Calu3 (cell line): Measurements from ENCODE around the gene PRKCG. TPM values are rescaled to one million over a fixed set of nuclear protein-coding genes. Genes with fewer than 3 reads are reported as not detected.
A peak's percentile ranks its signal among the peaks of the same experiment; 100 is the strongest.

Source experiments
- BruUV-seq: library from RNA; stranded (reverse); fragments of 400-500 nt; replicated peaks from 2 replicates; lab custom pipeline; 2021; lab: Mats Ljungman, UMichigan
- CTCF ChIA-PET: fragments of 300-600 bp; sonication (Branson Sonifier 250); formaldehyde crosslinking; loops from one replicate; lab custom pipeline; 2022; ENCODE audit warnings: antibody characterized with exemption; lab: Charles Lee
- DNase-seq: peaks from one replicate; pipeline ENCODE4 v3.0.0; 2022
- H3K27ac Mint-ChIP-seq: one replicate; pipeline ENCODE4 v1.8.0; 2022; ENCODE audit warnings: mixed read lengths; ENCODE audit not compliant: unreplicated experiment
- H3K27me3 Mint-ChIP-seq: one replicate; pipeline ENCODE4 v1.8.0; 2022; ENCODE audit warnings: mixed read lengths; ENCODE audit not compliant: unreplicated experiment
- H3K36me3 Mint-ChIP-seq: one replicate; pipeline ENCODE4 v1.8.0; 2022; ENCODE audit warnings: mild to moderate bottlenecking, moderate library complexity, mixed read lengths; ENCODE audit not compliant: insufficient read depth, unreplicated experiment
- H3K4me1 Mint-ChIP-seq: one replicate; pipeline ENCODE4 v1.8.0; 2022; ENCODE audit warnings: mild to moderate bottlenecking, low read depth, mixed read lengths; ENCODE audit not compliant: unreplicated experiment
- H3K4me3 Mint-ChIP-seq: one replicate; pipeline ENCODE4 v1.8.0; 2022; ENCODE audit warnings: mild to moderate bottlenecking, low read depth, moderate library complexity, mixed read lengths; ENCODE audit not compliant: unreplicated experiment
- H3K9me3 Mint-ChIP-seq: one replicate; pipeline ENCODE4 v1.8.0; 2022; ENCODE audit warnings: low read depth, mixed read lengths; ENCODE audit not compliant: unreplicated experiment
- CTCF ChIP-seq: fragments of 200-600 bp; IDR thresholded peaks from one replicate; pipeline ENCODE4 v1.8.0; 2022; ENCODE audit warnings: antibody characterized with exemption; ENCODE audit not compliant: unreplicated experiment
- intact Hi-C: fragments of 100-400 bp; cut with micrococcal nuclease; formaldehyde crosslinking; loops from one replicate; pipeline ENCODE4 v1.10.0; 2022; ENCODE audit not compliant: unreplicated experiment
- total RNA-seq: library from RNA; stranded (reverse); gene quantifications from 2 replicates; pipeline ENCODE4 v1.2.3, GENCODE V29; 2022

Gene PRKCG
- total RNA-seq, 1 experiment from 2014 or later: 59.6 TPM

DNA sequence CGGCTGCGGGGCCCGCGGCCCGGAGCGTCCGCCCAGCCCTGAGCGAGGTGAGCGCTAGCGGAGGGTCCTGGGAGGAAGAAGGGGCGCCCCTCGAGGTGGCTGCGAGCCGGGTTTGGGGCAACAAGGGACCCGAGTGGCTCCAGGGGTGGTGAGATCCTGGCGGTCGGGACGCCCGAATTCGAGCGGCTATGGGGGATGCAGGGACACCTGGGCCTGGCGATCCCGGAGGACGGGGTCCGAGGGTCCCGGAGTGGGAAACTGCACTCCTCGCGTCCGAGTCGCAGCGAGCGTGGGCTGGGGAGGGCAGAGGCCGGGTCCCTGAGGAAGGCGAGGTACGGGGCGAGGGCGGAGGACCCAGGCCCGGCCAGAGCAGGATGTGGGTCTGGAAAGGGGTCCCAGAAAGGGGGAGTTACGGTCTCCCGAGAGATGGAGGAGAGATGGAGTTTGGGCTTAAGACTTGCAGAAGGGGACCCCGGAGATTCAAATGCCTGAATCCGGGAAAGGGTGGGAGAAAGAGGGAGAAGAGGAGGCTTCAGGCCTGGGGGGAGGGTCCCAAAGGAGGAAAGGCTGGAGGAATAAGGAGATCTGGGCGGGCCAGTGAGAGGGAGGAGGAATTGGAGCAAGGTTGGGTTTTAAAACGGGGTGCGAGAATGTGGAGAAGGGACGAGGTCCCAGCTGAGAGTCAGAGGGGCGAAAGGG, 27.6 kb downstream of the PRKCG start:
- H3K4me3 Mint-ChIP-seq: no peak overlapping the region
- no peaks in the 10 kb centered on the region for H3K9me3 Mint-ChIP-seq
- peaks cover 51% of the 10 kb centered on the region for H3K27me3 Mint-ChIP-seq
- no TSS peak for BruUV-seq
- peaks cover 51% of the 10 kb centered on the region for H3K4me1 Mint-ChIP-seq
- TF ChIP-seq CTCF: no peak
- intact Hi-C loops: loop anchor here (5.0 kb wide), 2 partner anchors 73 to 113 kb away; no protein-coding TSS in a partner anchor
- no peak overlapping the region for H3K27ac Mint-ChIP-seq
- CTCF ChIA-PET: interaction anchor here (0.6 kb wide), 1 partner anchor 868 kb away, joined by 4 read pairs; no protein-coding TSS in a partner anchor
- peaks cover 15% of the 10 kb centered on the region for H3K36me3 Mint-ChIP-seq
- no peak for DNase-seq

GRCh38 chr19:53910170-53910518, 28.1 kb downstream of the PRKCG start:
- no TSS peak for BruUV-seq
- no peak overlapping the region for H3K4me3 Mint-ChIP-seq
- H3K27ac Mint-ChIP-seq: no peak overlapping the region
- H3K4me1 Mint-ChIP-seq: peaks cover 46% of the 10 kb centered on the region
- intact Hi-C loops: no loop called here
- CTCF ChIA-PET: interaction anchor here (0.6 kb wide), 1 partner anchor 868 kb away, joined by 4 read pairs; no protein-coding TSS in a partner anchor
- DNase-seq: no peak
- H3K9me3 Mint-ChIP-seq: peaks cover 3% of the 10 kb centered on the region
- no peak for TF ChIP-seq CTCF
- peaks cover 15% of the 10 kb centered on the region for H3K36me3 Mint-ChIP-seq
- peaks cover 51% of the 10 kb centered on the region for H3K27me3 Mint-ChIP-seq

GRCh38 chr19:53912653-53913052, 30.7 kb downstream of the PRKCG start:
- DNase-seq: no peak
- peaks cover 3% of the 10 kb centered on the region for H3K36me3 Mint-ChIP-seq
- CTCF ChIA-PET: no interaction called here
- H3K27ac Mint-ChIP-seq: no peak overlapping the region
- H3K4me3 Mint-ChIP-seq: no peak overlapping the region
- TF ChIP-seq CTCF: peak; percentile 37
- peaks cover 23% of the 10 kb centered on the region for H3K4me1 Mint-ChIP-seq
- peaks cover 57% of the 10 kb centered on the region for H3K27me3 Mint-ChIP-seq
- no TSS peak for BruUV-seq
- intact Hi-C loops: no loop called here
- peaks cover 3% of the 10 kb centered on the region for H3K9me3 Mint-ChIP-seq

DNA sequence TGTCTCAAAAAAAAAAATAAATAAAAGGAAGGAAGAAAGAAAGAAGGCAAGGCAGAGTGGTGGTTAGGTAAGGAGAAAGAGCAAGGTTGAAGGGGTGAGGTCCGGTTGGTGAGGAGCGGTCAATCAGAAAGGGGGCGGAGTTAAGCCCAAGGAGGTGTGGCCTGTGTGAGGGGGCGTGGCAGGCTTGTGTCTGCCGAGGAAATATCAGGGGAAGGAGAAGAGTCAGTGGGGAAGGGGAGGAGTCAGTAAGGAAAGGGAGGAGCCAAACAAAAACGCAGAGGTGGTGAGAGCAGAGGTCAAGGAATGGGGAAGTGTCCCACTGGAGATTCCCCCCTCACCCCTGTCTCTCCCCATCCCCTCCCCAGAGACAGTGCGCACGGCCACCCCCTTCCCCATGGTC, 33.0 kb downstream of the PRKCG start:
- H3K27me3 Mint-ChIP-seq: peaks cover 39% of the 10 kb centered on the region

More for the DNA sequence above, 33.0 kb downstream of the PRKCG start:
- H3K4me3 Mint-ChIP-seq: no peak overlapping the region
- peaks cover 6% of the 10 kb centered on the region for H3K36me3 Mint-ChIP-seq
- H3K9me3 Mint-ChIP-seq: peaks cover 3% of the 10 kb centered on the region
- TF ChIP-seq CTCF: no peak
- CTCF ChIA-PET: no interaction called here
- peaks cover 4% of the 10 kb centered on the region for H3K4me1 Mint-ChIP-seq
- H3K27ac Mint-ChIP-seq: no peak overlapping the region
- no TSS peak for BruUV-seq
- intact Hi-C loops: no loop called here
- no peak for DNase-seq
